Measurements from ENCODE around the gene SPTBN4.
A peak's percentile ranks its signal among the peaks of the same experiment; 100 is the strongest.
"Not testable (repeated sequence)": the region's sequence is repeated elsewhere in the genome, so short reads cannot be mapped to it uniquely, and the experiment has no call there.

Gene SPTBN4

DNA sequence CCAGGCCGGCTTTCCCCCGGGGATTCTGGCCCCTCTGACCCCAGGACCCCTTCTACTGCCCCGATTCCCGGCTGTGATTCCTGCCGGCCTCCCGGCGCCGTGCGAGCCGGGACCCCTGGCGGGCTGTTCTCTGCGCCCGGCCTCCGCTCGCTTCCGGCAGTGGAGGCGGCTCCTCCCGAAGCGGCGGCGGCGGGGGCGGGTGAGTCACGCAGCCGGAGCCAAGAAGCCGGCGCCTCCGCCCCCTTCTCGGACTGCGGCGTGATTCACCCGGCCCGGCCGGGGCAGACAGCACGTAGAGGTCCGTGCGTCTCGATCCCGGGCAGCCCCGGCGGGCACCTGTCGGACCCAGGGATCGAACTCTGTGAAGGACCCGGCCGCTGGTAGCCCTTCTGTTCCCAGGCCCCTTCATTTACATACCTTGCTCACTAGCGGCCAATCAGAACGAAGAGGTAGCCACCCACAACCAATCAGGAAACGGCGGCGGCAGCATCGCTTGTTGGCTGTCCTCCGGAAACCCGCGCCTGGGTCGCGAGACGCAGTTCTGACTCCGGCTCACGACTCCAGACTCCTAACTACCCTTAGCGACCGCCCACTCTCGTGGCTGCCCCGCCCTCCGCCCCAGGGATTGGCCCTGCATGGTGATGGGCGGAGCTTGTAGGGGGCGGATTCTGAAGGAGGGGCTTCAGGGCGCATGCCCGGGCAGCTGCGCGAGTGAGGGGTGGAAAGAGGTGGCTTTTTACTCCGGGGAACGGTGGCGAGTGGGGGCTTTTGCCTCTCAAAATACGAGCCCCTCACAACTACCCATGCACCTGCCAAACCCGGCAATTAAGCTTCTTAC, 41.1 kb upstream of the SPTBN4 start, which contains the start of gene SERTAD1:
Gene SERTAD1, minus strand, starts transcription at position 543 of the 838 bp plus-strand sequence. CDS start 2,446 bp downstream, outside the sequence.
- peak within 1 kb of the TSS; percentile 84 for H3K4me3 ChIP-seq (ENCODE audit: low read depth, low read length)
- peak; percentile 96 for DNase-seq (ENCODE audit: low read depth)
- TF ChIP-seq, protein P1, sequence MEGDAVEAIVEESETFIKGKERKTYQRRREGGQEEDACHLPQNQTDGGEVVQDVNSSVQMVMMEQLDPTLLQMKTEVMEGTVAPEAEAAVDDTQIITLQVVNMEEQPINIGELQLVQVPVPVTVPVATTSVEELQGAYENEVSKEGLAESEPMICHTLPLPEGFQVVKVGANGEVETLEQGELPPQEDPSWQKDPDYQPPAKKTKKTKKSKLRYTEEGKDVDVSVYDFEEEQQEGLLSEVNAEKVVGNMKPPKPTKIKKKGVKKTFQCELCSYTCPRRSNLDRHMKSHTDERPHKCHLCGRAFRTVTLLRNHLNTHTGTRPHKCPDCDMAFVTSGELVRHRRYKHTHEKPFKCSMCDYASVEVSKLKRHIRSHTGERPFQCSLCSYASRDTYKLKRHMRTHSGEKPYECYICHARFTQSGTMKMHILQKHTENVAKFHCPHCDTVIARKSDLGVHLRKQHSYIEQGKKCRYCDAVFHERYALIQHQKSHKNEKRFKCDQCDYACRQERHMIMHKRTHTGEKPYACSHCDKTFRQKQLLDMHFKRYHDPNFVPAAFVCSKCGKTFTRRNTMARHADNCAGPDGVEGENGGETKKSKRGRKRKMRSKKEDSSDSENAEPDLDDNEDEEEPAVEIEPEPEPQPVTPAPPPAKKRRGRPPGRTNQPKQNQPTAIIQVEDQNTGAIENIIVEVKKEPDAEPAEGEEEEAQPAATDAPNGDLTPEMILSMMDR (IDR thresholded peaks at IDR 0.05; ENCODE audit: control insufficient read depth, extremely low read depth, insufficient read depth) = peak; percentile 54

GRCh38 chr19:40428197-40428596, 38.6 kb upstream of the SPTBN4 start:
- DNase-seq (ENCODE audit: low read depth) = not testable (repeated sequence)

GRCh38 chr19:40430242-40430641, 36.6 kb upstream of the SPTBN4 start:
- DNase-seq (ENCODE audit: low read depth) = not testable (repeated sequence)

More at GRCh38 chr19:40428197-40428596, 38.6 kb upstream of the SPTBN4 start:
- not testable (repeated sequence) for H3K4me3 ChIP-seq (ENCODE audit: low read depth, low read length)

DNA sequence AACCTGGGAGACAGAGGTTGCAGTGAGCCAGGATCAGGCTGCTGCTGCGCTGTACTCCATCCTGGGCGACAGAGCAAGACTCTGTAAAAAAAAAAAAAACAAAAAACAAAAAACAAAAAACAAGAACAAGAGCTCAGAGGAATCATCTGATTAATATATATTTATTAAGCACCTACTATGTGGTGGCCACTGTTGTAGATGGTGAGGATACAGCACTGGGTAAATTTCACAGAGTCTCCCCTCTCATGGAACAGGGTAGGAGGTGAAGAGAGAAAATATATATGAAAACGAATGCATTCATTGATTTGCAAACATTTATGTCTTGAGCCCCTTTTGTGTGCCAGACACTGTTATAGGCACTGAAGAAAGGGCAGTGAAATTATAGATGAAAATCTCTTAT, 35.1 kb upstream of the SPTBN4 start:
- no peak for DNase-seq (ENCODE audit: low read depth)
- no peak overlapping the region for H3K4me3 ChIP-seq (ENCODE audit: low read depth, low read length)

More at GRCh38 chr19:40430242-40430641, 36.6 kb upstream of the SPTBN4 start:
- H3K4me3 ChIP-seq (ENCODE audit: low read depth, low read length) = not testable (repeated sequence)

GRCh38 chr19:40432760-40433159, 34.0 kb upstream of the SPTBN4 start:
- not testable (repeated sequence) for DNase-seq (ENCODE audit: low read depth); H3K4me3 ChIP-seq (ENCODE audit: low read depth, low read length)

More for the DNA sequence above, 35.1 kb upstream of the SPTBN4 start:
- TF ChIP-seq, protein P1 (IDR thresholded peaks at IDR 0.05; ENCODE audit: control insufficient read depth, extremely low read depth, insufficient read depth) = no peak

DNA sequence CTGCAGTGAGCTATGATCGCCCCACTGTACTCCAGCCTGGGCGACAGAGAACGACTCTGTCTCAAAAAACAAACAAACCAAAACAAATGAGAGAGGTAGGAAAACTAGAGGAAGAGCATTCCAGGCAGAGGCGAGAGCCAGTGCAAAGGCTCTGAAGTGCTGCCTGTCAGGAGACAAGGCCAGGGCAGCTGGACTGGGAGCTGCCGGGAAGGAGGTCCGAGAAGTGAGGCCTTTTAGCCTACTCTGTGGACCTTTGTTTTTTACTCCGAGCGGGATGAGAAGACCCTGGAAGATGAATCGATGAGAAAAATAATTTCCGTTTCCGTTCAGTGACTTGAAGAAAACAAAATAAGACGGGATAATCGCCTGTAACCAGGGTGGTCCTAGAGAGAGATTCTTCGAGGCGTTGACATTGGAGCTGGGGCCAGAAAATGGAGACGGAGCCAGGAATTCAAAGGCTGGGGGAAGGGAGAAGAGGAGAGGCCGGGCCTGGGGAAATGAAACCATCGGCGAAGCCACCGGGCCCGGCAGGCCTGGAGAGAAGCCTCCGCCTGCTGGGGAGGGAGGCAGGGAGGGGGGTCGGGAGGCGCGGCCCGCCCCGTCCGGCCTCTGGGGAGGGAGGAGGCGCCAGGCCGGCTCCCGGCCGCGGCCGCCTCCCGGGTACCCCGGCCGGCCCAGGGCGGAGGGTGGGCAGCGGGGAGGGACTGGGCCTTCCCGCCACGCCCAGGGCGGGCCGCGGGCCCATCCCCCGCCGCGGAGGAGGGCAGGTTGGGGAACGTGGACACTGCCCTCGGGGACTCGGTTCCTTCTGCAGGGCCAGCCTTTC, 33.2 kb upstream of the SPTBN4 start:
- H3K4me3 ChIP-seq (ENCODE audit: low read depth, low read length) = peak overlapping the region; percentile 43
- DNase-seq (ENCODE audit: low read depth) = peak; percentile 49
- TF ChIP-seq, protein P1 (IDR thresholded peaks at IDR 0.05; ENCODE audit: control insufficient read depth, extremely low read depth, insufficient read depth) = no peak

GRCh38 chr19:40438284-40438683, 28.5 kb upstream of the SPTBN4 start:
- TF ChIP-seq, protein P1 (IDR thresholded peaks at IDR 0.05; ENCODE audit: control insufficient read depth, extremely low read depth, insufficient read depth) = no peak
- no peak for DNase-seq (ENCODE audit: low read depth)
- no peak overlapping the region for H3K4me3 ChIP-seq (ENCODE audit: low read depth, low read length)

GRCh38 chr19:40441719-40442253, 25.0 kb upstream of the SPTBN4 start:
- no peak for DNase-seq (ENCODE audit: low read depth)
- TF ChIP-seq, protein P1 (IDR thresholded peaks at IDR 0.05; ENCODE audit: control insufficient read depth, extremely low read depth, insufficient read depth) = no peak
- peak overlapping the region; percentile 95; the same call in 1 of the 2 replicates for H3K4me3 ChIP-seq (ENCODE audit: low read depth, low read length)
